SKM-1 (cell line): Measurements from ENCODE around the gene SNX25.
A peak's percentile ranks its signal among the peaks of the same experiment; 100 is the strongest.

ENCODE experiments used
- DNase-seq: peaks from one replicate; lab custom pipeline; 2025; ENCODE audit not compliant: unreplicated experiment; lab: John Stamatoyannopoulos, UW

SNX25 gene

GRCh38 chr4:185259719-185260118 is 50.3 kb downstream of the SNX25 start:
- no peak for DNase-seq

GRCh38 chr4:185261946-185262345 is 52.5 kb downstream of the SNX25 start:
- DNase-seq, result no peak

GRCh38 chr4:185263419-185263818 is 54.0 kb downstream of the SNX25 start:
- DNase-seq, result no peak

- DNase-seq, result peak; percentile 45
Measured at GRCh38 chr4:185265942-185266341, 56.5 kb downstream of the SNX25 start.

- no peak for DNase-seq
Measured at GRCh38 chr4:185269286-185269685, 59.9 kb downstream of the SNX25 start.

- DNase-seq, result no peak
Measured at GRCh38 chr4:185270037-185270436, 60.6 kb downstream of the SNX25 start.

- no peak for DNase-seq
Measured at GRCh38 chr4:185270885-185271284, 61.5 kb downstream of the SNX25 start.

GRCh38 chr4:185272245-185272644 is 62.8 kb downstream of the SNX25 start:
- DNase-seq, result no peak

GRCh38 chr4:185275501-185275900 is 66.1 kb downstream of the SNX25 start:
- DNase-seq, result no peak

- DNase-seq, result no peak
Measured at GRCh38 chr4:185276036-185276435, 66.6 kb downstream of the SNX25 start.

GRCh38 chr4:185278716-185279115 is 69.3 kb downstream of the SNX25 start:
- DNase-seq, result no peak

- no peak for DNase-seq
Measured at GRCh38 chr4:185280608-185281007, 71.2 kb downstream of the SNX25 start.

- DNase-seq, result no peak
Measured at GRCh38 chr4:185282968-185283367, 73.6 kb downstream of the SNX25 start.

GRCh38 chr4:185283723-185284122 is 74.3 kb downstream of the SNX25 start:
- no peak for DNase-seq

GRCh38 chr4:185285632-185286393 is 76.4 kb downstream of the SNX25 start:
- no peak for DNase-seq

- no peak for DNase-seq
Measured at GRCh38 chr4:185286571-185286970, 77.2 kb downstream of the SNX25 start.

GRCh38 chr4:185287031-185287430 is 77.6 kb downstream of the SNX25 start:
- DNase-seq, result no peak

- DNase-seq, result no peak
Measured at GRCh38 chr4:185290018-185290607, 80.7 kb downstream of the SNX25 start.

- DNase-seq, result no peak
Measured at GRCh38 chr4:185290656-185291055, 81.3 kb downstream of the SNX25 start.

GRCh38 chr4:185293202-185293601 is 83.8 kb downstream of the SNX25 start:
- DNase-seq, result no peak

GRCh38 chr4:185296665-185297460 is 87.5 kb downstream of the SNX25 start:
- no peak for DNase-seq
